HCT116 (cell line): ENCODE measurements around the gene GPI. TPM values are rescaled to one million over a fixed set of nuclear protein-coding genes. Genes with fewer than 3 reads are reported as not detected.
"Not testable (repeated sequence)": the region's sequence is repeated elsewhere in the genome, so short reads cannot be mapped to it uniquely, and the experiment has no call there.

ENCODE experiments used
- ATAC-seq: fragments of 200-7000 bp; cut with Tn5 transposase; 2 replicates; pipeline ENCODE4 v1.9.1; 2020; ENCODE audit warnings: mild to moderate bottlenecking, moderate library complexity
- BruUV-seq: library from RNA; stranded (reverse); fragments of 400-500 nt; replicated peaks from 2 replicates; lab custom pipeline; 2021; lab: Mats Ljungman, UMichigan
- CTCF ChIA-PET: fragments of 300-600 bp; sonication (Branson Sonifier 250); formaldehyde crosslinking; loops from one replicate; lab custom pipeline; 2021; ENCODE audit warnings: antibody characterized with exemption; lab: Charles Lee
- POLR2A ChIA-PET: fragments of 300-600, 350-600 bp; sonication (Branson Sonifier 250); formaldehyde crosslinking; loops from one replicate; lab custom pipeline; 2021; ENCODE audit warnings: antibody characterized with exemption; lab: Charles Lee
- RAD21 ChIA-PET, 2 experiments: fragments of 300-600 bp; sonication (Branson Sonifier 250); formaldehyde crosslinking; loops; one replicate each; lab custom pipeline; 2023; ENCODE audit warnings: low total read pairs in 2 of 2; ENCODE audit not compliant: uncharacterized antibody in 2 of 2, unreplicated experiment in 2 of 2, low non-redundant PET in 1 of 2; lab: Charles Lee
- DNase-seq: peaks from one replicate; pipeline ENCODE4 v3.0.0-alpha.2; 2010; ENCODE audit warnings: low read depth, low spot score
- H2AFZ ChIP-seq: fragments of 200-600 bp; shearing (Covaris generic), sonication (generic); 2 replicates; pipeline ENCODE4 v1.6.1; 2017; ENCODE audit warnings: low read depth, mixed run types, mixed read lengths, antibody characterized with exemption, low read length; ENCODE audit not compliant: poor library complexity, severe bottlenecking
- H3K27ac ChIP-seq: 2 replicates; pipeline ENCODE4 v1.5.1; 2012; ENCODE audit warnings: low read depth, low read length
- H3K27me3 ChIP-seq: fragments of 200-600 bp; sonication (generic); 2 replicates; pipeline ENCODE4 v1.6.1; 2016; ENCODE audit warnings: mixed run types, low read length, mixed read lengths; ENCODE audit not compliant: insufficient read depth
- H3K36me3 ChIP-seq, 2 experiments: fragments of 200-500 bp in 1 of 2; fragments of 200-600 bp in 1 of 2; sonication (Bioruptor generic) in 1 of 2; sonication (generic) in 1 of 2; 2 replicates each; pipeline versions ENCODE4 v1.5.1 to v1.6.1; 2014 to 2016; ENCODE audit warnings: low read length in 2 of 2, inconsistent platforms in 1 of 2, mixed read lengths in 1 of 2, mixed run types in 1 of 2; ENCODE audit not compliant: insufficient read depth in 2 of 2, control insufficient read depth in 1 of 2
- H3K4me1 ChIP-seq, 2 experiments: fragments of 200-600 bp in 1 of 2; sonication (generic) in 1 of 2; 2 replicates each; pipeline versions ENCODE4 v1.5.1 to v1.6.1; 2012 to 2017; ENCODE audit warnings: low read length in 2 of 2, inconsistent platforms in 1 of 2, mild to moderate bottlenecking in 1 of 2, mixed read lengths in 1 of 2, mixed run types in 1 of 2, moderate library complexity in 1 of 2; ENCODE audit not compliant: insufficient read depth in 2 of 2, control insufficient read depth in 1 of 2
- H3K4me2 ChIP-seq: fragments of 200-600 bp; sonication (generic); 2 replicates; pipeline ENCODE4 v1.6.1; 2017; ENCODE audit warnings: mixed run types, low read length, mixed read lengths
- H3K4me3 ChIP-seq, 2 experiments: fragments of 200-600 bp in 1 of 2; sonication (generic) in 1 of 2; replicated peaks in 1 of 2; 2 replicates each; pipeline ENCODE4 v1.5.1; 2011 to 2016; ENCODE audit warnings: low read length in 2 of 2, control low read depth in 1 of 2, low read depth in 1 of 2, mild to moderate bottlenecking in 1 of 2, mixed read lengths in 1 of 2, mixed run types in 1 of 2
- H3K79me2 ChIP-seq: fragments of 200-600 bp; sonication (generic); 2 replicates; pipeline ENCODE4 v1.6.1; 2017; ENCODE audit warnings: mild to moderate bottlenecking, mixed run types, low read length, moderate library complexity, mixed read lengths; ENCODE audit not compliant: insufficient read depth
- H3K9ac ChIP-seq: fragments of 200-600 bp; sonication (generic); 2 replicates; pipeline ENCODE4 v1.6.1; 2016; ENCODE audit warnings: low read length, mixed read lengths
- H3K9me2 ChIP-seq: fragments of 200-600 bp; sonication (generic), shearing (Covaris generic); 2 replicates; pipeline ENCODE4 v1.6.1; 2017; ENCODE audit warnings: mixed run types, mild to moderate bottlenecking, moderate library complexity; ENCODE audit not compliant: insufficient read depth
- H3K9me3 ChIP-seq, 2 experiments: fragments of 200-500 bp in 1 of 2; fragments of 200-600 bp in 1 of 2; sonication (Bioruptor generic) in 1 of 2; sonication (generic) in 1 of 2; 2 replicates each; pipeline ENCODE4 v1.6.1; 2014 to 2017; ENCODE audit warnings: low read length in 2 of 2, mixed read lengths in 2 of 2, inconsistent platforms in 1 of 2, low read depth in 1 of 2, mild to moderate bottlenecking in 1 of 2, mixed run types in 1 of 2, moderate library complexity in 1 of 2; ENCODE audit not compliant: control insufficient read depth in 1 of 2, insufficient read depth in 1 of 2
- H4K20me1 ChIP-seq: fragments of 200-600 bp; sonication (generic), shearing (Covaris generic); 2 replicates; pipeline ENCODE4 v1.6.1; 2017; ENCODE audit warnings: mixed run types, mild to moderate bottlenecking, moderate library complexity; ENCODE audit not compliant: insufficient read depth
- ELF1 ChIP-seq: IDR thresholded peaks from 2 replicates; pipeline ENCODE4 v1.6.1; 2012; ENCODE audit warnings: low read depth, borderline replicate concordance
- EZH2phosphoT487 ChIP-seq: fragments of 200-600 bp; IDR thresholded peaks from 2 replicates; pipeline ENCODE4 v1.6.1; 2018; ENCODE audit warnings: antibody characterized with exemption, borderline replicate concordance
- SIN3A ChIP-seq: IDR thresholded peaks from 2 replicates; pipeline ENCODE4 v1.6.1; 2012; ENCODE audit warnings: low read depth
- SP1 ChIP-seq: IDR thresholded peaks from 2 replicates; pipeline ENCODE4 v1.6.1; 2012; ENCODE audit warnings: low read depth
- TCF7L2 ChIP-seq: IDR thresholded peaks from 2 replicates; pipeline ENCODE4 v1.7.0; 2011; ENCODE audit warnings: borderline replicate concordance, inconsistent platforms; ENCODE audit not compliant: insufficient read depth, insufficient read length; ENCODE audit errors: extremely low read depth
- ZFX ChIP-seq: fragments of 450-650 bp; IDR thresholded peaks from 2 replicates; pipeline ENCODE4 v1.6.1; 2017
- ZNF274 ChIP-seq: fragments of 200-500 bp; sonication (Bioruptor generic); IDR thresholded peaks from 2 replicates; pipeline ENCODE4 v1.6.1; 2014; ENCODE audit warnings: mild to moderate bottlenecking, low read depth, low read length, inconsistent platforms
- intact Hi-C: fragments of 100-400 bp; cut with micrococcal nuclease; formaldehyde crosslinking; loops from 2 replicates; pipeline ENCODE4 v1.10.0; 2022
- total RNA-seq: library from RNA; stranded (reverse); gene quantifications from one replicate; pipeline ENCODE4 v1.2.1, GENCODE V29; 2021; ENCODE audit not compliant: unreplicated experiment
- TF ChIP-seq, protein P1 (sequence below): IDR thresholded peaks from 2 replicates; pipeline ENCODE4 v1.6.1; 2012; ENCODE audit warnings: low read depth
- TF ChIP-seq, protein P2 (sequence below): IDR thresholded peaks from 2 replicates; pipeline ENCODE4 v1.6.1; 2012

Gene GPI
- total RNA-seq, 1 experiment from 2014 or later: 787 TPM

DNA sequence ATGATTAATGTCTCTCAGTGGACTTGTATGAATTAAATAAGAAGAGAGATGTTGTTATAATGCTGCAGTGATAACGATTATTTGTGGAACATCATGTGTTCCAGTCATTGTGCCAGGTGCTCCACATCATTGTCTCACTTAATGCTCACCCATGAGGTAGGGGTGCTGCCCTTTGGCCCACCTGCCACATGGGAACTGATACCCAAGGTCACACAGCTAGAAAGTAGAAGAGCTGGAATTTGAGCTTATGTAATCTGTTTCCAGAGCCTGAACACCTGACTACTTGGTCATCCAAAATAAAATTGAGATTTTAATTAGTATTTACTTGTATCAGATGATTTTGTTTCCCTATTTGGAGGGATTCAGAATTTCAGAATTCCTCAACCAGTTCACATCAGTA lies 36.0 kb upstream of the GPI start:
- no peaks in the 10 kb centered on the region for H3K9me3 ChIP-seq
- TF ChIP-seq, protein P1, sequence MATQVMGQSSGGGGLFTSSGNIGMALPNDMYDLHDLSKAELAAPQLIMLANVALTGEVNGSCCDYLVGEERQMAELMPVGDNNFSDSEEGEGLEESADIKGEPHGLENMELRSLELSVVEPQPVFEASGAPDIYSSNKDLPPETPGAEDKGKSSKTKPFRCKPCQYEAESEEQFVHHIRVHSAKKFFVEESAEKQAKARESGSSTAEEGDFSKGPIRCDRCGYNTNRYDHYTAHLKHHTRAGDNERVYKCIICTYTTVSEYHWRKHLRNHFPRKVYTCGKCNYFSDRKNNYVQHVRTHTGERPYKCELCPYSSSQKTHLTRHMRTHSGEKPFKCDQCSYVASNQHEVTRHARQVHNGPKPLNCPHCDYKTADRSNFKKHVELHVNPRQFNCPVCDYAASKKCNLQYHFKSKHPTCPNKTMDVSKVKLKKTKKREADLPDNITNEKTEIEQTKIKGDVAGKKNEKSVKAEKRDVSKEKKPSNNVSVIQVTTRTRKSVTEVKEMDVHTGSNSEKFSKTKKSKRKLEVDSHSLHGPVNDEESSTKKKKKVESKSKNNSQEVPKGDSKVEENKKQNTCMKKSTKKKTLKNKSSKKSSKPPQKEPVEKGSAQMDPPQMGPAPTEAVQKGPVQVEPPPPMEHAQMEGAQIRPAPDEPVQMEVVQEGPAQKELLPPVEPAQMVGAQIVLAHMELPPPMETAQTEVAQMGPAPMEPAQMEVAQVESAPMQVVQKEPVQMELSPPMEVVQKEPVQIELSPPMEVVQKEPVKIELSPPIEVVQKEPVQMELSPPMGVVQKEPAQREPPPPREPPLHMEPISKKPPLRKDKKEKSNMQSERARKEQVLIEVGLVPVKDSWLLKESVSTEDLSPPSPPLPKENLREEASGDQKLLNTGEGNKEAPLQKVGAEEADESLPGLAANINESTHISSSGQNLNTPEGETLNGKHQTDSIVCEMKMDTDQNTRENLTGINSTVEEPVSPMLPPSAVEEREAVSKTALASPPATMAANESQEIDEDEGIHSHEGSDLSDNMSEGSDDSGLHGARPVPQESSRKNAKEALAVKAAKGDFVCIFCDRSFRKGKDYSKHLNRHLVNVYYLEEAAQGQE: no peak
- TF ChIP-seq, protein P2, sequence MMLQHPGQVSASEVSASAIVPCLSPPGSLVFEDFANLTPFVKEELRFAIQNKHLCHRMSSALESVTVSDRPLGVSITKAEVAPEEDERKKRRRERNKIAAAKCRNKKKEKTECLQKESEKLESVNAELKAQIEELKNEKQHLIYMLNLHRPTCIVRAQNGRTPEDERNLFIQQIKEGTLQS: no peak
- TF ChIP-seq SIN3A (no peak), ZFX (no peak), SP1 (no peak), ELF1 (no peak)
- no peaks in the 10 kb centered on the region for H3K79me2 ChIP-seq
- H3K4me2 ChIP-seq: no peak overlapping the region
- CTCF ChIA-PET: no interaction called here
- no peak overlapping the region for H3K9ac ChIP-seq
- H3K4me3 ChIP-seq: no peak overlapping the region
- RAD21 ChIA-PET: no interaction called here
- no peak overlapping the region for H3K27ac ChIP-seq
- peaks cover 2 to 10% of the 10 kb centered on the region in 2 experiments for H3K36me3 ChIP-seq
- H3K27me3 ChIP-seq: no peaks in the 10 kb centered on the region
- ATAC-seq (no peak), DNase-seq (no peak)
- H3K4me1 ChIP-seq: no peaks in the 10 kb centered on the region
- no peak overlapping the region for H2AFZ ChIP-seq
- POLR2A ChIA-PET: no interaction called here
- no peaks in the 10 kb centered on the region for H4K20me1 ChIP-seq
- no peaks in the 10 kb centered on the region for H3K9me2 ChIP-seq
- intact Hi-C loops: no loop called here
- no TSS peak for BruUV-seq

DNA sequence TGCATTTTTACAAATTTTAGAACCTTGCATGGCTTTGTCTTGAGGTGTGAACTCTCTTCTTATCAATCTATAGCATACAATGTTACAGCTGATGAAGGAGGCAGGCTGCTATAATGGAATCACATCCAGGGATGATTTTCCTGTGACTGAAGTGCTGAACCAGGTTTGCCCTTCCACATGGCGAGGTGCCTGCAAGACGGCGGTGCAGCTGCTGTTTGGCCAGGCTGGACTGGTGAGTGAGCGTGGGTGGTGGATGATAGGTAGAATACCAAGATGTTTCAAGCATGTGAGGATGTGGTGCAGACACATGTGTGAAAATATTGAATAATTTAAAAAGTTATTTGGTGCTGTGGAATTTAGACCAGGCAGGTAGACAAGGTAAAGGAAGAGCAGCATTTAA lies 34.9 kb upstream of the GPI start:
- ChIA-PET POLR2A (no interaction called here), CTCF (no interaction called here), RAD21 (no interaction called here)
- no peak overlapping the region for H2AFZ ChIP-seq
- H3K4me3 ChIP-seq: no peak overlapping the region
- intact Hi-C loops: no loop called here
- no peaks in the 10 kb centered on the region for H3K27me3 ChIP-seq
- no peak overlapping the region for H3K9ac ChIP-seq
- TF ChIP-seq ZNF274: no peak
- TF ChIP-seq TCF7L2: no peak
- TF ChIP-seq SP1: no peak
- no peak for TF ChIP-seq EZH2phosphoT487
- ATAC-seq (no peak), DNase-seq (no peak)
- BruUV-seq: no TSS peak
- H3K27ac ChIP-seq: no peak overlapping the region
- peaks cover 2 to 11% of the 10 kb centered on the region in 2 experiments for H3K36me3 ChIP-seq
- no peaks in the 10 kb centered on the region for H3K4me1 ChIP-seq
- H3K9me3 ChIP-seq: no peaks in the 10 kb centered on the region
- no peak overlapping the region for H3K4me2 ChIP-seq
- H3K79me2 ChIP-seq: no peaks in the 10 kb centered on the region
- H4K20me1 ChIP-seq: no peaks in the 10 kb centered on the region
- no peaks in the 10 kb centered on the region for H3K9me2 ChIP-seq

DNA sequence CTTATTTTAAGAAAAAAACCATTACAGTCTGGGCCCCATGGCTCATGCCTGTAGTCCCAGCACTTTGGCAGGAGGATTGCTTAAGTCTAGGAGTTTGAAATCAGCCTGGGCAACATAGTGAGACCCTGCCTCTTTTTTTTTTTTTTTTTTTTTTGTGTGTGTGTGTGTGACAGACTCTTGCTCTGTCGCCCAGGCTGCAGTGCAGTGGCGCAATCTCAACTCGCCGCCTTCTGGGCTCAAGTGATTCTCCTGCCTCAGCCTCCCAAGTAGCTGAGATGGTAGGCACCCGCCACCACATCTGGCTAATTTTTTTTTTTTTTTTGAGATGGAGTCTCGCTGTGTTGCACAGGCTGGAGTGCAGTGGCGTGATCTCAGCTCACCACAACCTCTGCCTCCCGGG lies 34.4 kb upstream of the GPI start:
- H3K27me3 ChIP-seq, POLR2A ChIA-PET: not testable (repeated sequence)

More for the DNA sequence above, 34.4 kb upstream of the GPI start:
- intact Hi-C loops, H3K4me1 ChIP-seq, H2AFZ ChIP-seq, H3K79me2 ChIP-seq, H3K9me2 ChIP-seq, H3K4me3 ChIP-seq, H3K9me3 ChIP-seq, ATAC-seq, RAD21 ChIA-PET, H3K4me2 ChIP-seq, H3K27ac ChIP-seq, H4K20me1 ChIP-seq, BruUV-seq, H3K9ac ChIP-seq, DNase-seq: not testable (repeated sequence)
- peaks cover 2 to 11% of the 10 kb centered on the region in 2 experiments for H3K36me3 ChIP-seq
- CTCF ChIA-PET: interaction anchor here (1.2 kb wide), 1 partner anchor 14 kb away, joined by 3 read pairs; no protein-coding TSS in a partner anchor
